Activated CD4-positive, alpha-beta T cell treated with anti-CD3 and anti-CD28 coated beads for 36 hours (primary cell): ENCODE measurements around the gene WDR35. TPM values are rescaled to one million over a fixed set of nuclear protein-coding genes. Genes with fewer than 3 reads are reported as not detected.

Experiments used
- ATAC-seq: fragments of 200-7000 bp; cut with Tn5 transposase; one replicate; pipeline ENCODE4 v1.10.0; 2021; ENCODE audit warnings: mild to moderate bottlenecking, moderate library complexity
- CTCF ChIA-PET: fragments of 350-600 bp; sonication (Branson Sonifier 250); formaldehyde crosslinking; loops from one replicate; lab custom pipeline; 2021; ENCODE audit warnings: antibody characterized with exemption; lab: Charles Lee
- POLR2A ChIA-PET: fragments of 350-600 bp; sonication (Branson Sonifier 250); formaldehyde crosslinking; loops from one replicate; lab custom pipeline; 2021; ENCODE audit warnings: antibody characterized with exemption, inconsistent platforms; lab: Charles Lee
- DNase-seq: peaks from one replicate; pipeline ENCODE4 v3.0.0-alpha.2; 2020
- H3K27ac Mint-ChIP-seq: one replicate; pipeline ENCODE4 v1.8.0; 2021; ENCODE audit warnings: mixed read lengths
- H3K27me3 Mint-ChIP-seq: one replicate; pipeline ENCODE4 v1.8.0; 2021; ENCODE audit warnings: mixed read lengths
- H3K36me3 Mint-ChIP-seq: one replicate; pipeline ENCODE4 v1.8.0; 2021; ENCODE audit warnings: low read depth, mixed read lengths
- H3K4me1 Mint-ChIP-seq: one replicate; pipeline ENCODE4 v1.8.0; 2021; ENCODE audit warnings: mixed read lengths
- H3K4me3 Mint-ChIP-seq: one replicate; pipeline ENCODE4 v1.8.0; 2021; ENCODE audit warnings: mild to moderate bottlenecking, moderate library complexity, mixed read lengths
- H3K9me3 Mint-ChIP-seq: one replicate; pipeline ENCODE4 v1.8.0; 2021; ENCODE audit warnings: low read depth, mixed read lengths
- intact Hi-C, 2 experiments: fragments of 100-400 bp; cut with DNase I in 1 of 2; cut with micrococcal nuclease in 1 of 2; formaldehyde crosslinking; loops; one replicate each; pipeline versions ENCODE4 v1.14.2 to v1.15.1; 2022 to 2024; cut with DNase I, micrococcal nuclease
- total RNA-seq, 2 experiments: library from RNA; stranded (reverse); gene quantifications; one replicate each; pipeline ENCODE4 v1.2.3, GENCODE V29; 2021

WDR35 gene
- total RNA-seq, 2 experiments from 2014 or later, result 6.2 to 7.4 TPM

- no peak overlapping the region for H3K27ac Mint-ChIP-seq
- H3K27me3 Mint-ChIP-seq, result peaks cover 36% of the 10 kb centered on the region
- H3K36me3 Mint-ChIP-seq, result no peaks in the 10 kb centered on the region
- H3K4me3 Mint-ChIP-seq, result peak overlapping the region; percentile 45
- intact Hi-C loops, result no loop called here
- ATAC-seq (no peak), DNase-seq (no peak)
- ChIA-PET POLR2A (interaction anchor here (0.7 kb wide), 1 partner anchor 75 kb away, joined by 3 read pairs; no protein-coding TSS in a partner anchor), CTCF (interaction anchor here (1.1 to 1.7 kb wide), 4 partner anchors 9 to 24 kb away, joined by 3 to 4 read pairs (median 4); no protein-coding TSS in a partner anchor)
- H3K4me1 Mint-ChIP-seq, result peaks cover 3% of the 10 kb centered on the region
- H3K9me3 Mint-ChIP-seq, result no peaks in the 10 kb centered on the region
Measured at GRCh38 chr2:20011276-20012031, 21.5 kb upstream of the WDR35 start.

- Mint-ChIP-seq H3K27me3 (peaks cover 33% of the 10 kb centered on the region), H3K4me3 (no peak overlapping the region), H3K36me3 (no peaks in the 10 kb centered on the region), H3K27ac (no peak overlapping the region), H3K4me1 (peaks cover 3% of the 10 kb centered on the region), H3K9me3 (no peaks in the 10 kb centered on the region)
- ChIA-PET POLR2A (no interaction called here), CTCF (no interaction called here)
- ATAC-seq, result no peak
- intact Hi-C loops, result no loop called here
- no peak for DNase-seq
Measured at GRCh38 chr2:20008703-20009102, 18.8 kb upstream of the WDR35 start.

GRCh38 chr2:20005891-20006470, 16.1 kb upstream of the WDR35 start:
- Mint-ChIP-seq H3K4me1 (no peaks in the 10 kb centered on the region), H3K4me3 (no peak overlapping the region), H3K27me3 (peaks cover 22% of the 10 kb centered on the region), H3K36me3 (no peaks in the 10 kb centered on the region), H3K27ac (no peak overlapping the region), H3K9me3 (no peaks in the 10 kb centered on the region)
- ChIA-PET CTCF (interaction anchor here (0.6 kb wide), 1 partner anchor 656 kb away, joined by 3 read pairs; no protein-coding TSS in a partner anchor), POLR2A (no interaction called here)
- intact Hi-C loops, result no loop called here
- no peak for ATAC-seq
- no peak for DNase-seq

- H3K27ac Mint-ChIP-seq, result no peak overlapping the region
- CTCF ChIA-PET, result interaction anchor here (0.6 to 3.6 kb wide), 3 partner anchors 11 to 657 kb away, joined by 3 to 23 read pairs (median 3); no protein-coding TSS in a partner anchor
- H3K27me3 Mint-ChIP-seq, result peaks cover 18% of the 10 kb centered on the region
- no peaks in the 10 kb centered on the region for H3K9me3 Mint-ChIP-seq
- no peaks in the 10 kb centered on the region for H3K36me3 Mint-ChIP-seq
- ATAC-seq (no peak), DNase-seq (no peak)
- H3K4me3 Mint-ChIP-seq, result no peak overlapping the region
- POLR2A ChIA-PET, result no interaction called here
- no peaks in the 10 kb centered on the region for H3K4me1 Mint-ChIP-seq
- intact Hi-C loops, result no loop called here
Measured at GRCh38 chr2:20005067-20005627, 15.2 kb upstream of the WDR35 start.

- ChIA-PET POLR2A (no interaction called here), CTCF (interaction anchor here (0.9 to 3.6 kb wide), 2 partner anchors 14 to 105 kb away, joined by 4 to 23 read pairs; no protein-coding TSS in a partner anchor)
- Mint-ChIP-seq H3K36me3 (no peaks in the 10 kb centered on the region), H3K4me1 (no peaks in the 10 kb centered on the region), H3K4me3 (no peak overlapping the region), H3K27me3 (peaks cover 19% of the 10 kb centered on the region), H3K27ac (no peak overlapping the region), H3K9me3 (no peaks in the 10 kb centered on the region)
- ATAC-seq, result no peak
- intact Hi-C loops, result no loop called here
- no peak for DNase-seq
Measured at GRCh38 chr2:20001361-20001863, 11.5 kb upstream of the WDR35 start.

- CTCF ChIA-PET, result interaction anchor here (1.0 to 1.2 kb wide), 2 partner anchors 21 to 23 kb away, joined by 3 read pairs; no protein-coding TSS in a partner anchor
Measured at GRCh38 chr2:19993731-19994130, 3.8 kb upstream of the WDR35 start.

GRCh38 chr2:19991895-19992294, 2.0 kb upstream of the WDR35 start:
- H3K4me1 Mint-ChIP-seq, result peaks cover 28% of the 10 kb centered on the region
- ChIA-PET CTCF (interaction anchor here (1.0 kb wide), 1 partner anchor 61 kb away, joined by 3 read pairs; no protein-coding TSS in a partner anchor), POLR2A (no interaction called here)
- peaks cover 15% of the 10 kb centered on the region for H3K27me3 Mint-ChIP-seq
- no peak for DNase-seq
- no peak overlapping the region for H3K27ac Mint-ChIP-seq
- no peak for ATAC-seq
- H3K36me3 Mint-ChIP-seq, result peaks cover 10% of the 10 kb centered on the region
- no peak overlapping the region for H3K4me3 Mint-ChIP-seq
- no peaks in the 10 kb centered on the region for H3K9me3 Mint-ChIP-seq
- intact Hi-C loops, result loop anchor here in 1 of 2 experiments (2.0 to 5.0 kb wide), 3 partner anchors 91 to 660 kb away; partner anchors contain the start of genes HS1BP3, PUM2 and TTC32

More at GRCh38 chr2:19993731-19994130, 3.8 kb upstream of the WDR35 start:
- intact Hi-C loops, result loop anchor here in 1 of 2 experiments (5.0 kb wide), 2 partner anchors 359 to 659 kb away; partner anchors contain the start of genes HS1BP3 and PUM2
- peaks cover 21% of the 10 kb centered on the region for H3K27me3 Mint-ChIP-seq
- no peak overlapping the region for H3K4me3 Mint-ChIP-seq
- H3K36me3 Mint-ChIP-seq, result peaks cover 7% of the 10 kb centered on the region
- ATAC-seq (no peak), DNase-seq (no peak)
- no peak overlapping the region for H3K27ac Mint-ChIP-seq
- POLR2A ChIA-PET, result no interaction called here
- H3K4me1 Mint-ChIP-seq, result peaks cover 17% of the 10 kb centered on the region
- H3K9me3 Mint-ChIP-seq, result no peaks in the 10 kb centered on the region

GRCh38 chr2:19990416-19990728, 467 bp upstream of the WDR35 start:
- Mint-ChIP-seq H3K27ac (peak overlapping the region; percentile 75), H3K4me3 (peak overlapping the region; percentile 90), H3K4me1 (peaks cover 28% of the 10 kb centered on the region), H3K27me3 (peaks cover 12% of the 10 kb centered on the region), H3K9me3 (no peaks in the 10 kb centered on the region), H3K36me3 (peaks cover 12% of the 10 kb centered on the region)
- CTCF ChIA-PET, result interaction anchor here (0.7 to 2.2 kb wide), 2 partner anchors 25 to 98 kb away, joined by 3 to 14 read pairs; no protein-coding TSS in a partner anchor
- ATAC-seq, result no peak
- POLR2A ChIA-PET, result no interaction called here
- no peak for DNase-seq
- intact Hi-C loops, result loop anchor here in 1 of 2 experiments (1.0 to 5.0 kb wide), 6 partner anchors 62 to 662 kb away; partner anchors contain the start of genes HS1BP3, PUM2 and TTC32

- H3K4me3 Mint-ChIP-seq, result peak overlapping the region; percentile 90
- no peak for DNase-seq
- CTCF ChIA-PET, result interaction anchor here (1.0 to 2.2 kb wide), 2 partner anchors 26 to 56 kb away, joined by 6 to 14 read pairs; no protein-coding TSS in a partner anchor
- H3K9me3 Mint-ChIP-seq, result no peaks in the 10 kb centered on the region
- H3K27me3 Mint-ChIP-seq, result peaks cover 12% of the 10 kb centered on the region
- ATAC-seq, result no peak
- peak overlapping the region; percentile 63 for H3K27ac Mint-ChIP-seq
- H3K36me3 Mint-ChIP-seq, result peaks cover 15% of the 10 kb centered on the region
- peaks cover 28% of the 10 kb centered on the region for H3K4me1 Mint-ChIP-seq
- intact Hi-C loops, result loop anchor here (2.0 to 10.0 kb wide), 2 partner anchors 61 to 1435 kb away; partner anchors contain the start of gene LAPTM4A (in 1 of the 2)
- POLR2A ChIA-PET, result interaction anchor here (0.7 kb wide), 1 partner anchor 45 kb away, joined by 3 read pairs; no protein-coding TSS in a partner anchor
Measured at GRCh38 chr2:19989342-19989666, 601 bp downstream of the WDR35 start.

- peaks cover 12% of the 10 kb centered on the region for H3K27me3 Mint-ChIP-seq
- ATAC-seq, result no peak
- H3K27ac Mint-ChIP-seq, result no peak overlapping the region
- peaks cover 28% of the 10 kb centered on the region for H3K4me1 Mint-ChIP-seq
- ChIA-PET POLR2A (interaction anchor here (0.7 kb wide), 1 partner anchor 45 kb away, joined by 3 read pairs; no protein-coding TSS in a partner anchor), CTCF (interaction anchor here (1.1 to 2.2 kb wide), 2 partner anchors 26 to 27 kb away, joined by 3 to 14 read pairs; no protein-coding TSS in a partner anchor)
- no peaks in the 10 kb centered on the region for H3K9me3 Mint-ChIP-seq
- intact Hi-C loops, result loop anchor here (2.0 to 10.0 kb wide), 2 partner anchors 62 to 1434 kb away; partner anchors contain the start of gene LAPTM4A (in 1 of the 2)
- peak overlapping the region; percentile 90 for H3K4me3 Mint-ChIP-seq
- DNase-seq, result no peak
- peaks cover 19% of the 10 kb centered on the region for H3K36me3 Mint-ChIP-seq
Measured at GRCh38 chr2:19988600-19988999, 1.3 kb downstream of the WDR35 start.
